C4-2B (cell line): ENCODE data around the gene SEMA3D.

Experiments used
- ZFX ChIP-seq: fragments of 450-650 bp; IDR thresholded peaks from 2 replicates; pipeline ENCODE4 v1.6.1; 2017
- TF ChIP-seq, protein P1 (sequence below): fragments of 450-650 bp; conservative IDR thresholded peaks from 2 replicates; pipeline ENCODE4 v1.5.1; 2017; ENCODE audit warnings: mild to moderate bottlenecking

DNA sequence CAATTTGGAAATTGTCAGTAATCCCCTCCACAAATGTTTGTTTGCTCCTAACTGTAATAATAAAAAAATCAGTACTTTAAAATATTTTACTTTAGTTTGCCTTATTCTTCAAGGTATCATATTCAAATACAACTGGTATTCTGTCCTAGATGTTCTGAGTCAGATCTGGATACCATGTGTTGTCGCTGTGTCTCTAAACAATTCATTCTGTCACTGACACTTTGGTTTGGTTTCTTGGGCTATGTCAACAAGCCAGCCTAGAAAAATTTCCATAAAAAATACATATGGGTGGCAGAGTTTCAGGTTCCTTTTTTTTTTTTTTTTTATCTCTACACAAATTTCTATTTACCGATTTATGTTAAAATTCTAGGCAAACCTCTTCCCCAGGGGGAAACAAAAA lies 33.2 kb upstream of the SEMA3D start:
- TF ChIP-seq, protein P1, sequence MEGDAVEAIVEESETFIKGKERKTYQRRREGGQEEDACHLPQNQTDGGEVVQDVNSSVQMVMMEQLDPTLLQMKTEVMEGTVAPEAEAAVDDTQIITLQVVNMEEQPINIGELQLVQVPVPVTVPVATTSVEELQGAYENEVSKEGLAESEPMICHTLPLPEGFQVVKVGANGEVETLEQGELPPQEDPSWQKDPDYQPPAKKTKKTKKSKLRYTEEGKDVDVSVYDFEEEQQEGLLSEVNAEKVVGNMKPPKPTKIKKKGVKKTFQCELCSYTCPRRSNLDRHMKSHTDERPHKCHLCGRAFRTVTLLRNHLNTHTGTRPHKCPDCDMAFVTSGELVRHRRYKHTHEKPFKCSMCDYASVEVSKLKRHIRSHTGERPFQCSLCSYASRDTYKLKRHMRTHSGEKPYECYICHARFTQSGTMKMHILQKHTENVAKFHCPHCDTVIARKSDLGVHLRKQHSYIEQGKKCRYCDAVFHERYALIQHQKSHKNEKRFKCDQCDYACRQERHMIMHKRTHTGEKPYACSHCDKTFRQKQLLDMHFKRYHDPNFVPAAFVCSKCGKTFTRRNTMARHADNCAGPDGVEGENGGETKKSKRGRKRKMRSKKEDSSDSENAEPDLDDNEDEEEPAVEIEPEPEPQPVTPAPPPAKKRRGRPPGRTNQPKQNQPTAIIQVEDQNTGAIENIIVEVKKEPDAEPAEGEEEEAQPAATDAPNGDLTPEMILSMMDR: no peak
- TF ChIP-seq ZFX: no peak
